CD4-positive, alpha-beta T cell treated with Interleukin-21 for 1 hour (primary cell): Measurements from ENCODE around the gene KDM1A.
A peak's percentile ranks its signal among the peaks of the same experiment; 100 is the strongest.
"Not testable (repeated sequence)": the region's sequence is repeated elsewhere in the genome, so short reads cannot be mapped to it uniquely, and the experiment has no call there.

ENCODE experiments used
- DNase-seq: peaks from one replicate; pipeline ENCODE4 v3.0.0-alpha.2; 2020

Gene KDM1A

GRCh38 chr1:23019094-23019862 lies at the start of gene KDM1A:
TSS of gene KDM1A (plus strand) at chr1:23019468. CDS start at chr1:23019597, 129 bp downstream.
- peak; percentile 95 for DNase-seq

GRCh38 chr1:22970096-22970495 lies 49.2 kb upstream of the KDM1A start:
- no peak for DNase-seq

GRCh38 chr1:22971161-22971560 lies 48.1 kb upstream of the KDM1A start:
- no peak for DNase-seq

GRCh38 chr1:22971611-22972405 lies 47.5 kb upstream of the KDM1A start:
- no peak for DNase-seq

GRCh38 chr1:22972760-22973159 lies 46.5 kb upstream of the KDM1A start, which contains the start of gene LACTBL1:
TSS of gene LACTBL1 (minus strand) at chr1:22972866. CDS start at chr1:22972316, 550 bp downstream.
- DNase-seq = no peak

- no peak for DNase-seq
Measured at GRCh38 chr1:22975694-22976093, 43.6 kb upstream of the KDM1A start.

- no peak for DNase-seq
Measured at GRCh38 chr1:22976127-22976460, 43.2 kb upstream of the KDM1A start.

- DNase-seq = peak; percentile 56
Measured at GRCh38 chr1:22976461-22977243, 42.6 kb upstream of the KDM1A start.

GRCh38 chr1:22978299-22978698 lies 41.0 kb upstream of the KDM1A start:
- DNase-seq = no peak

- not testable (repeated sequence) for DNase-seq
Measured at GRCh38 chr1:22980471-22980790, 38.8 kb upstream of the KDM1A start.

GRCh38 chr1:22983944-22984343 lies 35.3 kb upstream of the KDM1A start:
- no peak for DNase-seq

- not testable (repeated sequence) for DNase-seq
Measured at GRCh38 chr1:22992384-22992783, 26.9 kb upstream of the KDM1A start.

- DNase-seq = not testable (repeated sequence)
Measured at GRCh38 chr1:22993220-22993795, 26.0 kb upstream of the KDM1A start.

GRCh38 chr1:22995774-22996173 lies 23.5 kb upstream of the KDM1A start:
- DNase-seq = no peak

GRCh38 chr1:22997528-22997927 lies 21.7 kb upstream of the KDM1A start:
- not testable (repeated sequence) for DNase-seq

- DNase-seq = not testable (repeated sequence)
Measured at GRCh38 chr1:23000133-23000532, 19.1 kb upstream of the KDM1A start.

- not testable (repeated sequence) for DNase-seq
Measured at GRCh38 chr1:23002218-23002617, 17.1 kb upstream of the KDM1A start.

- DNase-seq = no peak
Measured at GRCh38 chr1:23004112-23004511, 15.2 kb upstream of the KDM1A start.

GRCh38 chr1:23004769-23005168 lies 14.5 kb upstream of the KDM1A start:
- not testable (repeated sequence) for DNase-seq

GRCh38 chr1:23007106-23007505 lies 12.2 kb upstream of the KDM1A start:
- no peak for DNase-seq

GRCh38 chr1:23008901-23009300 lies 10.4 kb upstream of the KDM1A start:
- no peak for DNase-seq

GRCh38 chr1:23010025-23010424 lies 9.2 kb upstream of the KDM1A start:
- DNase-seq = not testable (repeated sequence)

GRCh38 chr1:23013657-23014056 lies 5.6 kb upstream of the KDM1A start:
- DNase-seq = no peak
